Brain pericyte (primary cell): ENCODE results near the gene LYZ.
A peak's percentile ranks its signal among the peaks of the same experiment; 100 is the strongest.

ENCODE experiments used
- DNase-seq: peaks from one replicate; pipeline ENCODE4 v3.0.0-alpha.2; 2012; ENCODE audit warnings: low read depth, low spot score

The LYZ gene

GRCh38 chr12:69386921-69387320, 38.7 kb downstream of the LYZ start:
- no peak for DNase-seq

- DNase-seq = peak; percentile 17
Measured at GRCh38 chr12:69388371-69388770, 40.2 kb downstream of the LYZ start.

DNA sequence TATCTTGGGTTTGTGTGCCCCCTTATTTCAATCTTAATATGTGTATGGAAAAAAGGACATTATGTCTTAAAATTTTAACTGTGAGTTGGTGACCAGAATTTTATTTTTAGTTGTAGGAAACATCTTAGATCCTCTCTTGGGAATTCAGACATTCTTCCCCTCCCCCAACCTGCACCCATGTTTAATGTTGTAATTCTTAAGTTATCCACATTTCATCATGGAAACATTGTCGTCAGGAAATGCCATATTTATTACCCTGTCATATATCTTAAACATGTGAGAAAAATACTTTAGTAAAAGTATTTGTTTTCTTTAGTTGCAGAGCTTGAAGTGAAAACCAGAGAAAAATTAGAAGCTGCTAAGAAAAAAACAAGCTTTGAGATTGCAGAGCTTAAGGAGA, 41.6 kb downstream of the LYZ start:
- DNase-seq = no peak

GRCh38 chr12:69392179-69392928, 44.2 kb downstream of the LYZ start:
- no peak for DNase-seq

DNA sequence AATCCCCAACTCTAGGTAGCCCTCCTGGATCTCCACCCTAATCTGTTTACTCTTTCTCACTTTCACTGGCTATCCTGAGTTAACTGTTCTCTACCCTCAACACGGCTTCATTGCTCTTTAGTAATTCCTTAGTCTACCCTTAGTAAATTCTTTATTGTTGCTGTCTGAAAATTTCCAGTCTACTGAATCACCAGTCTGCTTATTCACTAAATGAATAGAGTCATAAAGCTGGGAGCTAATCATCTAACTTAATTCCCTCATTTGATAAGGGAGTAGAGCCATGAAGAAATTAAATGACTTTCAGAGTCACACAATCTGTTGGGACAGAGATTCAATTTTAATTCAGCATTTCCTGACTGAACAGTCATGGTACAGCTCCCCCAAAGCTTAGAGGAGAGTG, 47.9 kb downstream of the LYZ start:
- no peak for DNase-seq

DNA sequence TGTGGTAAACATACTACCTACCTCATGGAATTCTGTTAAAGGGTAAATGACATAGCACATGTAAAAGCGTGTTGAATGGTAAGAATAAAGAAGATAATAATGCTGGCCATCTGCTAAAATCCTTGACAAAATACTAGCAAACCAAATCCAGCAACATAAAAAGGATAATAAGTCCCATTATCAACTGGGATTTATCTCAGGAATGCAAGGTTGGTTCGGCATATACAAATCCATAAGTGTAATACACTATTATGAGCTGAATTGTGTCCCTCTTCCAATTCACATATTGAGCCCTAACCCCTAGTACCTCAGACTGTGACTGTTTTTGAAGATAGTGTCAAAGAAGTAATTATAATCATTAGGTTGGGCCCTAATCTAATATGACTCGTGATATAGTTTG, 48.8 kb downstream of the LYZ start:
- no peak for DNase-seq

DNA sequence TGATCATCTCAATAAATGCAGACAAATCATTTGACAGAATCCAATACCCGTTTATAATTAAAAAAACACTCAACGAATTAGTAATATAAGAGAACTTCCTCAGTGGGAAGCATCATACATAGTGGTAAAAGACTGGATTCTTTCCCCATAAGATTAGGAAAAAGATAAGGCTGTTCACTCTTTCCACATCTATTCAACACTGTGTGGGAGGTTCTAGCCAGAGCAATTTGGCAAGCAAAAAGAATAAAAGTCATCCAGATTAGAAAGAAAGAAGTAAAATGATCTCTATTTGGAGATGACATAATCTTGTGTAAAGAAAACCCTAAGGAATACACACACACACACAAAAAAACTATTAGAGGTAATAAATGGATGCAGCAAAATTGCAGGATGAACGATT, 49.8 kb downstream of the LYZ start:
- no peak for DNase-seq

- no peak for DNase-seq
Measured at GRCh38 chr12:69401940-69402339, 53.8 kb downstream of the LYZ start.
